AG09319 (cell line): ENCODE measurements around the gene STAG3.
"Not testable (repeated sequence)": the region's sequence is repeated elsewhere in the genome, so short reads cannot be mapped to it uniquely, and the experiment has no call there.

Experiments
- DNase-seq: peaks from one replicate; pipeline ENCODE4 v3.0.0-alpha.2; 2010; ENCODE audit warnings: low read depth; ENCODE audit errors: extremely low read depth
- TF ChIP-seq, protein P1 (sequence below): IDR thresholded peaks from 2 replicates; pipeline ENCODE4 v1.5.1; 2011; ENCODE audit warnings: low read depth, mild to moderate bottlenecking, inconsistent platforms, low read length, moderate library complexity

The STAG3 gene

DNA sequence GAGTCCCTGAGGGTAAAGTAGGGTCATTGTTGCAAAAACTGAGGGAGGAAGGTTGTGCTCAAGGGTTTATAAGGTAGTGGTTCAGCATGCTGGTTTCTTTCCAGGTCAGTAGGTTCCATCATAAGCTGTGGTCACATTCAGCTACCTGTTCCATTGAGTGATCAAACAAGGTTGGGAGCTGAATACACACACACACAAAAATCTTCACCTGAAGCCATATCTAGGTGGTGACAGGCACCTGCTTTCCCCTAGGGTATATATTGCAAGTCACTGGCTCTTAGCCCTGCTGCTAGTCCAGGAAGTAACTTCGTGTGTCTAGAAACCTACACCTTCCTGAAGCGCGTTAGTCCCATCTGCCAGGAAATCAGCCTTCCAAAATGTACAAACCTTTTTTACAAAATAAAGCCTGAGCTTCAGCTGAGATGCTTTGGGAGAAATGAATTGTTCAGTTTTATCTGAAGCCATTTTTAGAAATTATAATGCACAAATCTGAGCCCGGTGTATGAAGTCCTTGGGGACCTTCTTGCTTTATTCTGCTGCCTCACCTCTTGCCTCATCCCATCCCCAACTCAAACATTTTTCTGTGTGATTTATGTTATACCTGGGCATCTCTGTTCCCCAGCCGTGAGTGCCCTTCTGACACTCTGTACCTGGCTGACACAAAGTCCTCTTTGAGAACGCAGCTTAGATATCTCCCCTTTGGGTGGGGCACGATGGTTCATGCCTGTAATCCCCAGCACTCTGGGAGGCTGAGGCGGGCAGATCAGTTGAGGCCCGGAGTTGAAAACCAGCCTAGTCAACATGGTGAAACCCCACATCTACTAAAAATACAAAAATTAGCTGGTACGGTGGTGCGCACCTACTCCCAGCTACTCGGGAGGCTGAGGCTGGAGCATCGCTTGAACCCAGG, 39.6 kb upstream of the STAG3 start:
- TF ChIP-seq, protein P1, sequence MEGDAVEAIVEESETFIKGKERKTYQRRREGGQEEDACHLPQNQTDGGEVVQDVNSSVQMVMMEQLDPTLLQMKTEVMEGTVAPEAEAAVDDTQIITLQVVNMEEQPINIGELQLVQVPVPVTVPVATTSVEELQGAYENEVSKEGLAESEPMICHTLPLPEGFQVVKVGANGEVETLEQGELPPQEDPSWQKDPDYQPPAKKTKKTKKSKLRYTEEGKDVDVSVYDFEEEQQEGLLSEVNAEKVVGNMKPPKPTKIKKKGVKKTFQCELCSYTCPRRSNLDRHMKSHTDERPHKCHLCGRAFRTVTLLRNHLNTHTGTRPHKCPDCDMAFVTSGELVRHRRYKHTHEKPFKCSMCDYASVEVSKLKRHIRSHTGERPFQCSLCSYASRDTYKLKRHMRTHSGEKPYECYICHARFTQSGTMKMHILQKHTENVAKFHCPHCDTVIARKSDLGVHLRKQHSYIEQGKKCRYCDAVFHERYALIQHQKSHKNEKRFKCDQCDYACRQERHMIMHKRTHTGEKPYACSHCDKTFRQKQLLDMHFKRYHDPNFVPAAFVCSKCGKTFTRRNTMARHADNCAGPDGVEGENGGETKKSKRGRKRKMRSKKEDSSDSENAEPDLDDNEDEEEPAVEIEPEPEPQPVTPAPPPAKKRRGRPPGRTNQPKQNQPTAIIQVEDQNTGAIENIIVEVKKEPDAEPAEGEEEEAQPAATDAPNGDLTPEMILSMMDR, result no peak
- DNase-seq, result no peak

DNA sequence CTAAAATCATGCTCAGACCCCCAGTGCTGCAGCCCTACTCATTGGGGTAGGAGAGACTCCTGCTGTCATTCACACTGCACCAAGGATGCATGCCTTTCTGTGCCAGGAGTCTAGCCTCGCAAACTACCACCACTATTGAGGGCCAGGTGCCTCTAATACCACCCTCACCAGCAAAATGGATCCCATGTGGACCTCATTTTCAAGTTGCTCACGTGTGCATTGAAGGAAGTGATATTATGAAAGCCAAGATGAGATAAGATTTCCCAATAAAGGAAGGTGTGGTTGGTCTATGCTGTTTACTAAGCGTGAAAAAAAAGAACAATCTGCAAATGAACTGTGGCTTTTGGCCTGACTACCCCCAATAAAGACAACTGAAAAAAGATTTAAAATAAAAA, 36.2 kb upstream of the STAG3 start:
- TF ChIP-seq, protein P1, result no peak
- DNase-seq, result no peak

DNA sequence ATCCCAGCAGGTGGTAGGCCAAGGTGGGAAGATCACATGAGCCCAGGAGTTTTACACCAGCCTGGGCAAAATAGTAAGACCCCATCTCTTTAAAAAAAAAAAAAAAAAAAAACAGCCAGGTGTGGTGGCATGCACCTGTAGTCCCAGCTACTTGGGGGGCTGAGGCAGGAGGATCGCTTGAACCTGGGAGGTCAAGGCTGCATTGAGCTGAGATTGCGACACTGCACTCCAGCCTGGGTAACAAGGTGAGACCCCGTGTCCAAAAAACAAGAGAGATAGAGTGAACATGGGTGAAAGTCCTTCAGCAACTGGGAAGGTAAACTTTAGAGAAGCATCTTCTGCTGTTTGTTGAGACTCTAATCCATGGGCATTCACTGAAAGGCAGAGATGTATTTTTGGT, 35.3 kb upstream of the STAG3 start:
- no peak for DNase-seq
- TF ChIP-seq, protein P1, result no peak

DNA sequence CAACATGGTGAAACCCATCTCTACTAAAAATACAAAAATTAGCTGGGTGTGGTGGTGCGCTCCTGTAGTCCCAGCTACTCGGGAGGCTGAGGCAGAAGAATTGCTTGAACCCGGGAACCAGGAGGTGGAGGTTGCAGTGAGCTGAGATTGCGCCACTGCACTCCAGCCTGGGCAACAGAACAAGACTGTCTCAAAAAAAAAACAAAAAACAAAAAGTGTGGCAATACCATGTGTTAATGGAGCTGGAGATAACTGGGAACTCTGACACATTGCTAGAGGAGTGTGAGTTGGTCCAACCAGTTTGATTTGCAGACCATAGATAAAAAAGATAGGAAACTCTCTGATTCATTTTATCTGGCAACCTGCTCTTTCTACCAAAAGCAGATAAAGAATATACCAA, 31.4 kb upstream of the STAG3 start:
- DNase-seq, result not testable (repeated sequence)

DNA sequence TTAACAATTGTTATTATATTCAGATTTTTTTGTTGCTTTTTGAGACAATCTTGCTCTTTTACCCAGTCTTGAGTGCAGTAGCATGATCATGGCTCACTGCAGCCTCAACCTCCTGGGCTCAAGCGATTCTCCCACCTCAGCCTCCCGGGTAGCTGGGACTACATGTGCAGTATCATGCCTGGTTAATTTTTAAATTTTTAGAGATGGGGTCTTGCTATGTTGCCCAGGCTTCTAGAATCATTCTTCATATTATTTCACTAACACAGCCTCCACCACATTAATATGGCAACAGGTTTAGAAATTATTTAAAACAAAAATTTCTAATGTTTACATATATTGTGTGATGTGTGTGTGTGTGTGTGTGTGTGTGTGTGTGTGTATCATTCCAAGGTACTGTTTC, 30.4 kb upstream of the STAG3 start:
- TF ChIP-seq, protein P1, result no peak

DNA sequence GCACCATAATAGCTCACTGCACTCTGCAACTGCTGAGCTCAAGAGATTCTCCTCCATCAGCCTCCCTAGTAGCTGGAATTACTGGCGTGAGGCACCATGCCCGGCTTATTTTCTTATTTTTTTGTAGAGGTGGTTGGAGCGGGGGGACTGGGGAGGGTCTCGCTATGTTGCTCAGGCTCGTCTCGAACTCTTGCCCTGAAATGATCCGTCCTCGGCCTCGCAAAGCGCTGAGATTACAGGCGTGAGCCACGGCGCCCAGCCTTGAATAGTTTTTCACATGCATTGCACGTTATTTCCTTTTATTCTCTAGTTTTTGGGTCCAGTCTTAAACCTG, 29.5 kb upstream of the STAG3 start:
- no peak for DNase-seq

More for the DNA sequence above, 30.4 kb upstream of the STAG3 start:
- no peak for DNase-seq

DNA sequence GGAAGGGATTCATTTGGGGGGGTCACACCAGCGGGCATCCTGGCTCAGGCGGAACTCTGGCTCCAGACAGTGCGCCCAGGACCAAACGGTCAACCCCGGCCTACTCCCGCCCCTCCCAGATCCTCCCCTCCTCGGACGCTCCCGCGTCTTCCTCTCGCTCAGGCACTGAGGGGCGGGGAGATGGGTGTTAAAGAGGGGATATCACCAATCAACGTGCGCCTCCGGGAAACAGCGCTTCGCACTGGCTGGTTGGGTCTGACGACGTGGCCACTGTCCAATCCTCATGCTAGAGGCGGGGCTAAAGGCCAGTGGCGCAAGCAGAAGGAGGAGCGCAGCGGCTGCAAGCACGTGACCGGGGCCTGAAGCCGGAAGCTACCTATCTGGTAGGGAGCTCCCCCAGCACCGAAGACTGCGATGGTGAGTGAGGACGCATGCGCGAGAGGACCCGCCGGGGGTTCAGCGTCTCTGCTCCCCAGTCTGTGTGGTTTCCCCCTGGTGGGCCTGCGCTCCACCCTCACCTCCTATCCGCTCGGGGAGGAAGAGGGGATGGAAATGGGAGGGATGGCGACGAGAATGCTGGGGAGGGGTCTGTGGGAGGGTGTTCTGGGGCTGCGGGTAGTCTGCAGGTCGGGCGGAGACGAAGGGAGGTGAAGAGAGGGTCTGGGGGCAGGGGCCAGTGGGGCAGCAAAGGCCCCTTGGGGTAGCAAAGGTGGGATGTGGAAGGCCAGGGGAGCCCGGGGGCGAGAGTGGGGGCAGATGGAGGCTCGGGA, 29.0 kb upstream of the STAG3 start, which contains the start of gene LAMTOR4:
LAMTOR4 (plus strand) TSS at position 360 of the 770 bp plus-strand sequence; CDS start at position 415, 55 bp downstream.
- peak; percentile 98 for DNase-seq
- TF ChIP-seq, protein P1, result no peak

More for the DNA sequence above, 29.5 kb upstream of the STAG3 start:
- TF ChIP-seq, protein P1, result no peak
